PC-9 (cell line): ENCODE results near the gene FOSB. TPM values are rescaled to one million over a fixed set of nuclear protein-coding genes. Genes with fewer than 3 reads are reported as not detected.

Experiments used
- BruUV-seq: library from RNA; stranded (reverse); fragments of 400-500 nt; replicated peaks from 2 replicates; lab custom pipeline; 2021; lab: Mats Ljungman, UMichigan
- CTCF ChIA-PET: fragments of 300-600 bp; sonication (Branson Sonifier 250); formaldehyde crosslinking; loops from one replicate; lab custom pipeline; 2022; ENCODE audit warnings: antibody characterized with exemption; lab: Charles Lee
- POLR2A ChIA-PET: fragments of 300-600 bp; sonication (Branson Sonifier 250); formaldehyde crosslinking; loops from one replicate; lab custom pipeline; 2022; ENCODE audit warnings: antibody characterized with exemption; ENCODE audit not compliant: unreplicated experiment; lab: Charles Lee
- DNase-seq, 2 experiments: peaks; one replicate each; pipeline versions ENCODE4 v3.0.0 to v3.0.0-alpha.2; 2015 to 2022; ENCODE audit warnings: mixed read lengths in 1 of 2
- H2AFZ ChIP-seq: fragments of 200-600 bp; sonication (generic); 2 replicates; pipeline ENCODE4 v1.8.1; 2017; ENCODE audit warnings: antibody characterized with exemption
- H3F3A ChIP-seq: fragments of 200-600 bp; sonication (generic); 2 replicates; pipeline ENCODE4 v1.8.1; 2017; ENCODE audit warnings: antibody characterized with exemption, mild to moderate bottlenecking, low read depth; ENCODE audit not compliant: insufficient read depth
- H3K27ac ChIP-seq: fragments of 200-600 bp; sonication (generic); 2 replicates; pipeline ENCODE4 v1.6.1; 2016; ENCODE audit warnings: mixed run types
- H3K27me3 ChIP-seq: fragments of 200-600 bp; sonication (generic); 2 replicates; pipeline ENCODE4 v1.6.1; 2016; ENCODE audit warnings: low read depth, mixed run types; ENCODE audit not compliant: insufficient read depth
- H3K36me3 ChIP-seq: fragments of 200-600 bp; sonication (generic); 2 replicates; pipeline ENCODE4 v1.6.1; 2016; ENCODE audit warnings: low read depth, mixed run types
- H3K4me1 ChIP-seq: fragments of 200-600 bp; sonication (generic); replicated peaks from 2 replicates; pipeline ENCODE4 v1.6.1; 2016; ENCODE audit warnings: mixed run types; ENCODE audit not compliant: insufficient read depth
- H3K4me2 ChIP-seq: fragments of 200-600 bp; sonication (generic); 2 replicates; pipeline ENCODE4 v1.6.1; 2017; ENCODE audit warnings: mixed run types
- H3K4me3 ChIP-seq: fragments of 200-600 bp; sonication (generic); 2 replicates; pipeline ENCODE4 v1.6.1; 2016; ENCODE audit warnings: mixed run types
- H3K79me2 ChIP-seq: fragments of 200-600 bp; sonication (generic); 2 replicates; pipeline ENCODE4 v1.6.1; 2017; ENCODE audit warnings: low read depth, mixed run types
- H3K9me2 ChIP-seq: fragments of 200-600 bp; sonication (generic); 2 replicates; pipeline ENCODE4 v1.8.1; 2017; ENCODE audit warnings: mild to moderate bottlenecking; ENCODE audit not compliant: insufficient read depth
- H3K9me3 ChIP-seq: fragments of 200-600 bp; sonication (generic); 2 replicates; pipeline ENCODE4 v1.8.1; 2016; ENCODE audit warnings: low read depth; ENCODE audit not compliant: insufficient read depth
- H4K20me1 ChIP-seq: fragments of 200-600 bp; sonication (generic); 2 replicates; pipeline ENCODE4 v1.8.1; 2017; ENCODE audit not compliant: insufficient read depth
- CTCF ChIP-seq: fragments of 200-600 bp; sonication (generic); conservative IDR thresholded peaks from 2 replicates; pipeline ENCODE4 v1.6.1; 2017; ENCODE audit warnings: mixed run types, antibody characterized with exemption, mild to moderate bottlenecking, moderate library complexity
- EZH2 ChIP-seq: fragments of 200-600 bp; sonication (generic); IDR thresholded peaks from 2 replicates; pipeline ENCODE4 v1.8.0; 2017; ENCODE audit warnings: antibody characterized with exemption, low read depth
- intact Hi-C: fragments of 100-400 bp; cut with micrococcal nuclease; formaldehyde crosslinking; loops from one replicate; pipeline ENCODE4 v1.10.0; 2022; ENCODE audit not compliant: unreplicated experiment
- total RNA-seq: library from RNA; stranded (reverse); gene quantifications from 2 replicates; pipeline ENCODE4 v1.2.3, GENCODE V29; 2021

FOSB gene
- total RNA-seq, 1 experiment from 2014 or later: 7.9 TPM

- Histone ChIP-seq H3K4me3 (no peak overlapping the region), H3K4me1 (peaks cover 43% of the 10 kb centered on the region)
Observed at GRCh38 chr19:45445139-45445538, 22.7 kb upstream of the FOSB start.

GRCh38 chr19:45446295-45446694, 21.5 kb upstream of the FOSB start:
- Histone ChIP-seq H4K20me1 (no peaks in the 10 kb centered on the region), H2AFZ (no peak overlapping the region), H3K9me3 (no peaks in the 10 kb centered on the region), H3K4me3 (no peak overlapping the region), H3K4me1 (peaks cover 43% of the 10 kb centered on the region), H3K79me2 (peaks cover 8% of the 10 kb centered on the region), H3F3A (peaks cover 67% of the 10 kb centered on the region), H3K27me3 (no peaks in the 10 kb centered on the region), H3K36me3 (no peaks in the 10 kb centered on the region), H3K27ac (no peak overlapping the region), H3K4me2 (no peak overlapping the region), H3K9me2 (no peaks in the 10 kb centered on the region)
- POLR2A ChIA-PET: no interaction called here
- TF ChIP-seq EZH2 (no peak), CTCF (peak; percentile 64; the same call in 1 of the 2 replicates)
- intact Hi-C loops: no loop called here
- no TSS peak for BruUV-seq
- CTCF ChIA-PET: no interaction called here
- no peak for DNase-seq

More at GRCh38 chr19:45445139-45445538, 22.7 kb upstream of the FOSB start:
- CTCF ChIA-PET: no interaction called here
- intact Hi-C loops: no loop called here
- Histone ChIP-seq H4K20me1 (no peaks in the 10 kb centered on the region), H3K27me3 (no peaks in the 10 kb centered on the region), H3K79me2 (peaks cover 8% of the 10 kb centered on the region), H3K36me3 (no peaks in the 10 kb centered on the region), H3K27ac (no peak overlapping the region), H3K9me3 (no peaks in the 10 kb centered on the region), H3K9me2 (no peaks in the 10 kb centered on the region), H2AFZ (no peak overlapping the region), H3K4me2 (no peak overlapping the region), H3F3A (peaks cover 74% of the 10 kb centered on the region)
- POLR2A ChIA-PET: interaction anchor here (0.7 kb wide), 2 partner anchors 10 to 22 kb away, joined by 3 to 4 read pairs; no protein-coding TSS in a partner anchor
- TF ChIP-seq CTCF (no peak), EZH2 (no peak)
- no peak for DNase-seq
- no TSS peak for BruUV-seq

- Histone ChIP-seq H3F3A (peaks cover 70% of the 10 kb centered on the region), H4K20me1 (no peaks in the 10 kb centered on the region), H3K27ac (no peak overlapping the region), H3K4me2 (no peak overlapping the region), H3K27me3 (no peaks in the 10 kb centered on the region), H3K9me2 (no peaks in the 10 kb centered on the region), H2AFZ (no peak overlapping the region), H3K36me3 (no peaks in the 10 kb centered on the region), H3K4me3 (no peak overlapping the region), H3K4me1 (peaks cover 47% of the 10 kb centered on the region), H3K79me2 (peaks cover 8% of the 10 kb centered on the region), H3K9me3 (no peaks in the 10 kb centered on the region)
- DNase-seq: no peak
- CTCF ChIA-PET: no interaction called here
- no TSS peak for BruUV-seq
- POLR2A ChIA-PET: no interaction called here
- TF ChIP-seq CTCF (no peak), EZH2 (no peak)
- intact Hi-C loops: no loop called here
Observed at GRCh38 chr19:45446944-45447343, 20.9 kb upstream of the FOSB start.
